Renal cortex interstitium (tissue), 11 donors: Measurements from ENCODE around the gene RAB4B. TPM values are rescaled to one million over a fixed set of nuclear protein-coding genes. Genes with fewer than 3 reads are reported as not detected.
"Not testable (repeated sequence)": the region's sequence is repeated elsewhere in the genome, so short reads cannot be mapped to it uniquely, and the experiment has no call there.

Source experiments
- DNase-seq, 11 donors: peaks; one replicate each; pipeline ENCODE4 v3.0.0-alpha.2; 2013; ENCODE audit warnings: low read depth in 9 of 11, low spot score in 4 of 11; ENCODE audit errors: extremely low read depth in 1 of 11
- polyA plus RNA-seq, 3 donors: library from polyadenylated mRNA; unstranded; fragments of 120-200 nt; gene quantifications; one replicate each; pipeline ENCODE4 v1.2.1, GENCODE V29; 2013; ENCODE audit not compliant: insufficient read length in 3 of 3

Gene RAB4B
- polyA plus RNA-seq, 3 donors: 7.0 to 13.5 (median 12.6) TPM

DNA sequence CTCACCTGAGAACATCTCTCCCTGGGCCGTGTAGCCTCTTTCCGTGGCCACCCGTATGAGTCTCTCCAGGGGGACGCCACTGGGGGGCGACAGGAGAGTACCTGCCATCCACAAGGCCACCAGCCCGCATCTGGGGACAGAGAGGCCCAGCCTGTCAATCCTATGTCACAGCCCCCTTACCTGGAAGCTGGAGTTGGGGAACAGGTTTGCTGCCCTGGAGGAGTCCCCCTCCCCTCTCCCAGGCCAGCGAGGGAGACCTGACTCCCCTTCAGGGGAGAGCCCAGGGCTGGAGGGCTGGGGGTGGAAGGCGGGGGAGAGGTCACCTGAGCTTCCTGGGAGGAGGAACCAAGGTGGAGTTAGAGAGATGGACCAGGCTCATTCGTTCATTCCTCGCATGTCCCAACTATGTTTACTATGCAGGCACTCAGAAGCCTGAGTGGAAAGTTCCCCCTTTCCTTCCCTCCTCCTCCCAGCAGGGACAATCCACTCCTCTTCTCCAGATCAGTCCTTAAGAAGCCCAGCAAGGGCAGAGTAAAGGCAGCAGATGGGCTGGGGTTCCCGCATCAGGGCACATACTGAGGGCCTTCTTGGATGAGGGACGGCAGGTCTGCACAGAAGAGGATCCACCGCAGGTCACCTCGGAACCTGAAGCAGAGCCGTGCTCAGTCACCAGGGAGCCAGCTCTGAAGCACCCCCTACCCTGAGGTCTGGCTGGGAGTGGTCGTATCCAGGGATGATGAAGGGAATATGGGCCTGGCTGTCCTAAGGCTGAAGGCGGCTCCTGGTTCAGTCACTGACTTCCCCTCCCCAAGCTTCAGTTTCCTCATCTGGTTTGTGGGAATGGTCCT, 33.3 kb upstream of the RAB4B start:
- DNase-seq: no peak

DNA sequence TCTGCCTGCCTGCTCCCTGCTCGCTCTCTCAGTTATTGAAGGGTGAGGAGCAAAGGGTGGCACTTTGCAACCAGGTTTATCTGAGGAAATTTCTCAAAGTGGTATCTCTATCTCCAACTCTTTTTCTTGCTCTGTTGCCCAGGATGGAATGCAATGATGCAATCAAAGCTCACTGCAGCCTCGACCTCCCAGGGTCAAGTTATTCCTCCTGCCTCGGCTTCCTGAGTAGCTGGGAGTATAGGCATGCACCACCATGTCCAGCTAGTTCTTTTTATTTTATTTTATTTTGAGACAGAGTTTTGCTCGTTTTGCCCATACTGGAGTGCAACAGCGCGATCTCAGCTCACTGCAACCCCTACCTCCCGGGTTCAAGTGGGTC, 32.7 kb upstream of the RAB4B start:
- no peak for DNase-seq

DNA sequence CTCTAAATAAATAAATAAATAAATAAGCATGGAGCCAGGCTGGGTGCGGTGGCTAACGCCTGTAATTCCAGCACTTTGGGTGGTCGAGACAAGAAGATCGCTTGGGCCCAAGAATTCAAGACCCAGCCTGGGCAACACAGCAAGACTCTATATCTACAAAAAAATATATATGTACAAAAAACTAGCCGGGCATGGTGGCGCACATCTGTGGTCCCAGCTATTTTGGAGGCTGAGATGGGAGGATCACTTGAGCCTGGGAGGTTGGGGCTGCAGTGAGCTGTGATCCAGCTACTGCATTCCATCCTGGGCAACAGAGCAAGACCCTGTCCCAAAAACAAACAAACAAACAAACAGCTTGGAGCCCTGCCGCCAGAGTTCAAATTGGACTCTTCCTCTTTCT, 30.5 kb upstream of the RAB4B start:
- no peak for DNase-seq

DNA sequence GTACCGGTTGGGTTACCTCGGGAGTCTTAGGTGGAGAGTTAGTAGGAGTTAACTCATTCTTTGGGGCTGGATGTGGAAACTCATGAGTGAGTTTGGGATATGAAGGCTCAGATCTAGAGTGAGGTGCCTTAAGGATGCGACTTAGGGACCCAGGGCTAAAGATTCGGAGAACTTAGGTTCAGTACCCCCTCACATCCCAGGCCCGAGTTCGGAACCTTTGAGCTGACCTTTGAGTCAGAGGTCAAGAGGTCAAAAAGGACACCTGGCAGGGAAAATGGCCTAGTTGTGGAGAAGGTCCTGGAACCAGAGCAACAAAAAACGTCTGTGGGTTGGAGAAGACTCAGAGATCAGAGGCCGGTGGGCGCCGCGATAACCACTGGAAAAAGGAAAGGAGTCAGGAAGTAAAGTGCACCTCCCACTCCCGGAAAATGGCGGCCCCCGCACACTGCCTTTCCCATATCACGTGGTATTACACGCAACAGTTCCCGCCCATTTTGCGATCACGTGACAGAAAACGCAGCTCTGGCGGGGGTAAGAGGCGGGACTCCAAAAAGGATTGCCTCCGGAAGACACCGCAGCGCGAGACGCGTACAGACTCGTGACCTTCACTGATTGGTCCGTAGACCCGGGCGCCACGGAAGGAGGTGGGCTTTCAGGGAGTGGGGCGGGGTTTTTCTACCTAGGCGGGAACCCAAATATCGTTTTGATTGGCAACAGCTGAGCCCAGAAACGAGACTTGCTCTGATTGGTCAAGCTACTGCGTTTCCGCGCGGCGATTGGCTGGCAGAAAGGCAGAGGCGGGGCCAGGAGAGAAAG, 27.8 kb upstream of the RAB4B start, which contains the start of gene ACTMAP:
TSS of gene ACTMAP (minus strand) at position 420 of the 816 bp plus-strand sequence. CDS start 674 bp downstream, outside the sequence.
- peak; percentile 99 to 100 (median 100) for DNase-seq

DNA sequence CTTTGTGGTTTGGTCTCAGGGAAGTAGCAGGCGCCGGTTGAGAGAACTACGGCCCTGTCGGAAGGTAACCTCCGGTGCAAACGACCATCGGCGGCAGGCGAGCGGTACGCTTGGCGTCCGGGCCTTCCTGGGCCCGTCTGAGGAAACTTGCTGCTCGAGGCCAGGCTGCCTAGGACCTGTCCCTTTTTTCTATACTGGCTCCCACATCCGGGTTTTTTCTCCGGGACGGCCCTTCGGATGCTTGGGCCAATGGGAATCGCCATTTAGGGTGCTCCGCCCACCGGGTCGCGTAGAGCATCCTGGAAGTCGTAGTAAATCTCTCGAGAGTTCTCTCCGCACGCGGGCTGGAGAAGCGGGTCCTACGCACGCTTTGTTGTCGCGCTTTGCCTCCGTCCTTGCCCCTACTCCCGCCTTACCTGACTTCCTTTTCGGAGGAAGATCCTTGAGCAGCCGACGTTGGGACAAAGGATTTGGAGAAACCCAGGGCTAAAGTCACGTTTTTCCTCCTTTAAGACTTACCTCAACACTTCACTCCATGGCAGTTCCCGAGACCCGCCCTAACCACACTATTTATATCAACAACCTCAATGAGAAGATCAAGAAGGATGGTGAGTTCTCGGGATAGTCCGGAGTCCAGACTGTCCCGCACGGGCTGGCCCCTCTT, 27.0 kb upstream of the RAB4B start, which contains the start of gene SNRPA:
TSS of gene SNRPA (plus strand) at position 330 of the 664 bp plus-strand sequence. CDS start at position 536, 206 bp downstream.
- peak; percentile 94 to 99 (median 98) for DNase-seq

DNA sequence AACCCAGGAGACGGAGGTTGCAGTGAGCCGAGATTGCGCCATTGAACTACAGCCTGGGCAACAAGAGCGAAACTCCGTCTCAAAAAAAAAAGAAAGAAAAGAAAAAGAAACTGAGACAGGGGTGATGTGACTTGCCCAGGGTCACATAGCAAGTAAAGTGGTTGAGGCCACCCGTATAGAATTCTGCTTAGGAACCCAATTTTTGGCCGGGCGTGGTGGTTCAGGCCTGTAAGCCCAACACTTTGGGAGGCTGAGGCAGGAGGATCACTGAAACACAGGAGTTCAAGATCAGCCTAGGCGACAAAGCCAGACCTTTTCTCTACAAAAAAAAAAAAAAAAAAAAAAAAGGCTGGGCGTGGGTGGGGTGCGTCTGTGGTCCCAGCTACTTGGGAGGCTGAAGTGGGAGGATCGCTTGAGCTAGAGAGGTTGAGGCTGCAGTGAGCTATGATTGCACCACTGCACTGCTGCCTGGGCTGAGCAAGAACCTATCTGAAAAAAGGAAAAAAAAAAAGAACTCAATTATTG, 25.7 kb upstream of the RAB4B start:
- no peak for DNase-seq

DNA sequence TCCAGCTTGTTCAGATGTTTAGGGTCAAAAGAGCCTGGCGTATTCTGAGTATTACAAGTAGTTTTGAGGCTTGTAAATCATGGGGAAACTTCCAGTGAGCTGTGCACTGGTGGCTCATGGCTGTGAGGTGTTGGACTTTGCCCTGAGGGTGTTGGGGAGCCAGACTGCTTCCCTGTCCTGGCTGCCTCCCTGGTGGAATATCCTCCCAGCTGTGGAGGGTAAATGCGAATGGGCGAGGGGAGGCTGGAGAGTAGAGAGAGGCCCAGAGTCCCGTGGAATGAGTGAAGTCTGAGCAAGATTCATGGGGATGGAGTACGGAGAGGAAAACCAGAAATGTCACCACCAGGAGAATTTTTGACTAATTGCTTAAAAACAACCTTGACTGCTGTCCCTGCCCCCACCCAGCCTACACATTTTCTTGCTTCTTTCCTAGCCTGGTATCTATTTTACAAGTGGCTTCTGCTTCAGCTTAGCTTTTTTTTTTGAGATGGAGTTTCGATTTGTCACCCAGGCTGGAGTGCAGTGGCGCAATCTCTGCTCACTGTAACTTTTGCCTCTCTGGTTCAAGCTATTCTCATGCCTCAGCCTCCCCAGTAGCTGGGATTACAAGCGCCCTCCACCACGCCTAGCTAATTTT, 23.3 kb upstream of the RAB4B start:
- DNase-seq: no peak

DNA sequence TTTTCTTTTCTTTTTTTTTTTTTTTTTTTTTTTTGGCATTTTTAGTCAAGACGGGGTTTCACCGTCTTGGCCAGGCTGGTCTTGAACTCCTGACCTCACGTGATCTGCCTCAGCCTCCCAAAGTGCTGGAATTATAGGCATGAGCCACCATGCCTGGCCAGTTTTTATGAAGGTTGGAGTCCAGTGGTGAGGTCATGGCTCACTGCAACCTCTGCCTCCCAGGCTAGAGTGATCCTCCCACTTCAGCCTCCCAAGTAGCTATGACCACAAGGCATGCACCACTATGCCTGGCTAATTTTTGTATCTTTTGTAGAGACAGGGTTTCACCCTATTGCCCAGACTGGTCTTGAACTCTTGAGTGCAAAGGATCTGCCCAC, 22.8 kb upstream of the RAB4B start:
- no peak for DNase-seq

DNA sequence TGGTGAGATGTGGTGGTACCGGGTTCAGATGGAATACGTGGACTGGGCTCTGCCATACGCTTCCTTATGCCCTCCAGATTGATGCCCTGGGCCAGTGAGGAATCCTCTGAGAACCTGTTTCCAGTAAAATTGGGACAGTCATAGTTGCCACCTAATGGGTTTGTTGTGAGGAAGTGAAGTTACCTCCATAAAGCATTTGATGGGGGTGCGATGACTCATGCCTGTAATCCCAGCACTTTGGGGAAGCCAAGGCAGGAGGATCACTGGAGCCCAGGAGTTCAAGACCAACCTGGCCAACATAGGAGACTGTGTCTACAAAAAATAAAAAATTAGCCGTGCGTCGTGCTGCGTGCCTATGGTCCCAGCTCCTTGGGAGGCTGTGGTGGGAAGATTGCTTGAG, 22.3 kb upstream of the RAB4B start:
- no peak for DNase-seq

DNA sequence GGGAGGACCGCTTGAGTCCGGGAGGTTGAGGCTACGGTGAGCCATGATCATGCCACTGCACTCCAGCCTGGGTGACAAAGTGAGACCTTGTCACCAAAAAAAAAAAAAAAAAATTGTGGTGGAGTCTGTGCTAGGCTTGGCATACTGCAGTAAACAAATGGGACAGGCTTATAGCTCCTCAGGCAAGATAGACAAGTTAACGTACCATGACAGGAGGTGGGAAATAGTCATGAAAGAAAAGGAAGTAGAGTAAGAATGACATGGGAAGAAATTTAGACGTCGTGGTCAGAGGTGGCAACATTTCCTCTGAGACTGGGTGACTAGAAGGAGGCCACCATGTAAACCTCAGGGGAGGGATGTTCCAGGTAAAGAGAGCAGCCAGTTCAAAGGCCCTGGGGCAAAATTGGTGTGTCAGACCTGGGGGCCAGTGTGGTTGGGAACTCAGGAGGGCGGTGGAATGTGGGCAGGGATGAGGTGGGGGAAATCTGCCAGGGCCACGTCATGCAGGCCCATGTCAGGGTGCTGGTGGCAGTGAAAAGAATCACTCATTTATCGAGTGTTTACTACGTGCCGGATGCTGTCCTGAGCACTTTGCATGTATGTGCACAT, 21.4 kb upstream of the RAB4B start:
- no peak for DNase-seq

DNA sequence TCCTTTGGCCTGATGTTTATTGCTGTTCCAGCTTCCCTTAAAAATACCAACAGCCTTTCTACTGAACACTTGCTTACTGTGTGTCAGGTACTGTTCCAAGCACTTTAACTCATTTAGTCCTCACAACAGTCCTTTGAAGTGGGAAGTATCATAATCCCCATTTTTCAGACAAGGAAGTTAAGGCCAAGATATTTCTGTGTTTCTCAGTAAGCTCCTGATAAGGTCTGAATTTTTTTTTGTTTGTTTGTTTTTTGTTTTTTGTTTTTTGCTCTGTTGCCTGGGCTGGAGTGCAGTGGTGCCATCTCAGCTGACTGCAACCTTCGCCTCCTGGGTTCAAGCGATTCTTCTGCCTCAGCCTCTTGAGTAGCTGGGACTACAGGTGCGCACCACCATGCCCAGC, 19.6 kb upstream of the RAB4B start:
- DNase-seq: no peak

DNA sequence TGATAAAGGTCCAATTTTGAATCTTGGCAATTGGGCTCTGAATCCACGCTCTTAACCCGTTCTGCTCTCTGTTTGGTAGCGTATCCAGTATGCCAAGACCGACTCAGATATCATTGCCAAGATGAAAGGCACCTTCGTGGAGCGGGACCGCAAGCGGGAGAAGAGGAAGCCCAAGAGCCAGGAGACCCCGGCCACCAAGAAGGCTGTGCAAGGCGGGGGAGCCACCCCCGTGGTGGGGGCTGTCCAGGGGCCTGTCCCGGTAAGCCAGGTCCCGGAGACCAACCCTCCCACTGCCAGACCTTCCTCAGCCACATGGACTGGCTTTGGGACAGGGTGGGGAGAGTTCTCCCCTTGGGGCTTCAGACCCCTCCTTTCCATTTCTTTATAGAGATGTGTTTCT, 18.7 kb upstream of the RAB4B start:
- DNase-seq: no peak

DNA sequence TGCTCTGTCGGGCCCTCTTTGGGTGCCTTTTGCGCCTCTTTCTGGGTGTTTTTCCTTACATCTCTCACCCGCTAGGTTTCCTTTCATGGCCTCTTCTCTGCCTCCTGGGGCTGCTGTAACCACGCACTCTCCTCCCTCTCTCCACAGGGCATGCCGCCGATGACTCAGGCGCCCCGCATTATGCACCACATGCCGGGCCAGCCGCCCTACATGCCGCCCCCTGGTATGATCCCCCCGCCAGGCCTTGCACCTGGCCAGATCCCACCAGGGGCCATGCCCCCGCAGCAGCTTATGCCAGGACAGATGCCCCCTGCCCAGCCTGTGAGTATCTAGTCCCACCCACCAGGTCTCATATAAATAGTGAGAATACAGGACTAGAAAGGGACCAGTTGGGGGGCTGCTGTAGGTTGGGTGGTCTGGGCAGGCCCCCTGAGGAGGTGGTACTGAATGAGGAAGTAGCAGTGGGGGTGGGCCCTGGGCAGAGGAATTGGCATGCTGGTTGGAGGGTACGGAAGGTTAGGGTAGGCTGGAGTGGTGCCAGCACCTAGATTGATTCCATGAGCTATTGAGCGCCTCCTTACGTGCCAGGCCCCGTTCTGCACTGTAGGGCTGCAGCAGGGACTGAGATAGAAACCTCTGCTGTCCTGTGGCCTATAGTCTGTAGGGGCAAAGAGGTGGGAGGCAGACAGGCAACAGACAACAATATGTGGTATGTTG, 15.1 kb upstream of the RAB4B start:
- no peak for DNase-seq

DNA sequence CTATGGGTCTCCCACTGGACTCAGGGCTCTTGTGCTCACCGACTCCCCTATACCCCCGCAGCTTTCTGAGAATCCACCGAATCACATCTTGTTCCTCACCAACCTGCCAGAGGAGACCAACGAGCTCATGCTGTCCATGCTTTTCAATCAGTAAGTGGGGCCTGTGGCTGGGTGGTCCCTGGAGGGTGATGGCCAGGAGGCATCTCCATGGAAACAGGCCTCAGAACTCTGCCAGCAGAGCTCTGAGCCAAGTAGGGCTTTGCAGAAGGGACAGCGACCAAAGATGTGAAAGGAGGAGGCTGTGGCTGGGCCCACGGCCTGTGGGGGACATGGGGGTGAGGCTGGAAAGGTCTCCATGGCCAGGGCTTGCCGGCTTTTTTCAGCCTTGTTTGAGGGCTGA, 14.5 kb upstream of the RAB4B start:
- DNase-seq: no peak

DNA sequence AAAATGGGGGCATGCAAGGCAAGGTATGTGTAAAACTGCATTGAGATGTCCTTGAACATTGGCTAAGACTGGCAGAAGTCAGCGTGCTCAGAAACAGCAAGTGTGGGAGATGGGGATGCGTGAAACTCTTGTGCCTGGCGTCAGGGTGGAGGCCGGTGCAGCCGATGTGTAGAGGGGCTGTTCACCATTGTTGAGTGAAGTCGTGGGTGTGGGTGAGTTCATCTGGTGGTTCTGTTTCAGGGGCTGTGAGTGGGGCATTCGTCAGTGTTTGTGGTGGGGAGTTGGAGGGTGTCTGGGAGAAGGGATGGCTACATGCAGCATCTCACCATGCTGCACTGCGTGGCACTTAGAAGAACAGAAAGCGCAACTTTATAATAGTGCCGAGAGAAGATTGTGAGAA, 14.1 kb upstream of the RAB4B start:
- no peak for DNase-seq

DNA sequence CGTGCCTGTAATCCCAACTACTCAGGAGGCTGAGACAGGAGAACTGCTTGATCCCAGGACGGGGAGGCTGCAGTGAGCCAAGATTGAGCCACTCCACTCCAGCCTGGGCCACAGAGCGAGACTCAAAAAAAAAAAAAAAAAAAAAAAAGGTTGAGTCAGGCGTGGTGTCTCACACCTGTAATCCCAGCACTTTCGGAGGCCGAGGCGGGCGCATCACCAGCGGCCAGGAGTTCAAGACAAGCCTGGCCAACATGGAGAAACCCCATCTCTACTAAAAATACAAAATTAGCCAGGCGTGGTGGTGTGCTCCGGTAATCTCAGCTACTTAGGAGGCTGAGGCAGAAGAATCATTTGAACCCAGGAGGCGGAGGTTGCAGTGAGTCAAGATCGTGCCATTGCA, 11.7 kb upstream of the RAB4B start:
- not testable (repeated sequence) for DNase-seq

DNA sequence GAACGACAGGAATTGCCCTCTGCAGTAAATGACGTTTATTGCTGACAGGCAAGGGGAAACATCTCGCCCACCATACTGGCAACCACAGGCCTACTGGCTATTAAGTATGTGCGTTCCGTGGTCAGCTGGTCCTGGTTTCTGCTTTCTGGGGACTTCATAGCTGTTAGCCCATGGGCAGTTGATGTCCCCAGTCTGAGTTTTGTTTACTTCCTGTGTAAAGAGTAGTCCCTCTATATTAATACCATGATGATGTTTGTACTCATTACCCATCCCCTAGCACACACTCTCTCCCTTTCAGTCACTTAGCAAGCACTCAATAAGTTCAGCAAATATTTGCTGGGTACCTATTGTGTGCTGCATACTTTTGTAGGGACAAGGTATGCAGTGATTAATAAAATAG, 9.2 kb upstream of the RAB4B start:
- no peak for DNase-seq
